Prostate gland (tissue), 2 donors: ENCODE results near the gene BCL11A. TPM values are rescaled to one million over a fixed set of nuclear protein-coding genes. Genes with fewer than 3 reads are reported as not detected.

Experiments used
- DNase-seq: peaks from one replicate; pipeline ENCODE4 v3.0.0-alpha.2; 2019; ENCODE audit warnings: low spot score
- H3K27ac ChIP-seq, 2 donors: fragments of 200-600 bp; sonication (generic); 2 replicates each; pipeline ENCODE4 v1.5.1; 2017 to 2019
- H3K27me3 ChIP-seq: fragments of 200-600 bp; sonication (generic); replicated peaks from 2 replicates; pipeline ENCODE4 v1.5.1; 2019; ENCODE audit not compliant: insufficient read depth
- H3K36me3 ChIP-seq, 2 donors: fragments of 200-600 bp; sonication (generic); 1 replicate in 1 of 2; 2 replicates in 1 of 2; pipeline versions ENCODE4 v1.5.1 to v1.8.1; 2017 to 2019
- H3K4me1 ChIP-seq: fragments of 200-600 bp; sonication (generic); replicated peaks from 2 replicates; pipeline ENCODE4 v1.5.1; 2019
- H3K4me3 ChIP-seq, 2 donors: fragments of 200-600 bp; sonication (generic); 2 replicates each; pipeline ENCODE4 v1.5.1; 2017 to 2019
- H3K9me3 ChIP-seq: fragments of 200-600 bp; sonication (generic); 2 replicates; pipeline ENCODE4 v1.5.1; 2017
- POLR2A ChIP-seq: fragments of 450-650 bp; IDR thresholded peaks from one replicate; pipeline ENCODE4 v1.6.1; 2016; ENCODE audit warnings: antibody characterized with exemption, mild to moderate bottlenecking
- POLR2AphosphoS5 ChIP-seq: sonication (generic); formaldehyde crosslinking; IDR thresholded peaks from one replicate; pipeline ENCODE4 v1.6.1; 2017; ENCODE audit warnings: antibody characterized with exemption
- WGBS: methylation state at CpG from one replicate; pipeline ENCODE4 v1.1.5; 2018; 5-methylcytosine and 5-hydroxymethylcytosine counted together
- intact Hi-C: fragments of 100-400 bp; cut with DNase I; formaldehyde crosslinking; loops from one replicate; pipeline ENCODE4 v1.14.2; 2022
- total RNA-seq, 2 donors: library from RNA; depleted of rRNA; stranded (reverse); fragments of >200 nt; gene quantifications; one replicate each; pipeline ENCODE4 v1.1.0, GENCODE V29; 2016
- TF ChIP-seq, protein P1 (sequence below), 4 experiments: fragments of 200-600 bp in 2 of 4; fragments of 450-650 bp in 2 of 4; sonication (generic) in 2 of 4; IDR thresholded peaks; 1 replicate in 3 of 4; 2 replicates in 1 of 4; pipeline ENCODE4 v1.5.1; 2016 to 2019; ENCODE audit warnings: antibody characterized with exemption in 4 of 4, mild to moderate bottlenecking in 2 of 4, moderate library complexity in 2 of 4

Gene BCL11A
- total RNA-seq, 2 donors from 2014 or later: 14.6 to 22.2 TPM

DNA sequence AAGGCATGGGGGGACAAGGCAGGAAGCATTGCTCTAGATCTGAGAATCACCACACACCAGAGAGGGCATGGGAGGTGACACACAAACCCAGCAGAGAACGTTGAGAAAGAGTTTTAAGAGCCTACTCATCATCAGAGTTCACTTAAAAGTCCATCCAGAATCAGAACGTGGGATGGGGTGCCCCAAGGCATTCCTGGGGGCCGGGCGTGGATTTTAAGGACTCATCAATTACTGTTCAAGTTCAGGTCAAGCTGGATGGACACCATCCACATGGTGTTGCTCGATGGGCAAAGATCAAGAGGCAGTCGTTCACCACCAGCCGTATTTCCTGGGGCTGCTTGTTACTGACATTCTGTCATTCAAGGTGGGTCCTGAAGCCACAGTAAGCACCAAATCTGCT lies 34.9 kb downstream of the BCL11A start:
- intact Hi-C loops: no loop called here
- 81% methylated on average over 7 of the region's 7 CpGs for WGBS
- TF ChIP-seq, protein P1, sequence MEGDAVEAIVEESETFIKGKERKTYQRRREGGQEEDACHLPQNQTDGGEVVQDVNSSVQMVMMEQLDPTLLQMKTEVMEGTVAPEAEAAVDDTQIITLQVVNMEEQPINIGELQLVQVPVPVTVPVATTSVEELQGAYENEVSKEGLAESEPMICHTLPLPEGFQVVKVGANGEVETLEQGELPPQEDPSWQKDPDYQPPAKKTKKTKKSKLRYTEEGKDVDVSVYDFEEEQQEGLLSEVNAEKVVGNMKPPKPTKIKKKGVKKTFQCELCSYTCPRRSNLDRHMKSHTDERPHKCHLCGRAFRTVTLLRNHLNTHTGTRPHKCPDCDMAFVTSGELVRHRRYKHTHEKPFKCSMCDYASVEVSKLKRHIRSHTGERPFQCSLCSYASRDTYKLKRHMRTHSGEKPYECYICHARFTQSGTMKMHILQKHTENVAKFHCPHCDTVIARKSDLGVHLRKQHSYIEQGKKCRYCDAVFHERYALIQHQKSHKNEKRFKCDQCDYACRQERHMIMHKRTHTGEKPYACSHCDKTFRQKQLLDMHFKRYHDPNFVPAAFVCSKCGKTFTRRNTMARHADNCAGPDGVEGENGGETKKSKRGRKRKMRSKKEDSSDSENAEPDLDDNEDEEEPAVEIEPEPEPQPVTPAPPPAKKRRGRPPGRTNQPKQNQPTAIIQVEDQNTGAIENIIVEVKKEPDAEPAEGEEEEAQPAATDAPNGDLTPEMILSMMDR (IDR thresholded peaks at IDR 0.05): no peak
- no peak for TF ChIP-seq POLR2AphosphoS5
- TF ChIP-seq POLR2A: no peak
- no peak overlapping the region for H3K4me3 ChIP-seq
- H3K27ac ChIP-seq: no peak overlapping the region
- H3K27me3 ChIP-seq: no peaks in the 10 kb centered on the region
- DNase-seq: no peak
- no peaks in the 10 kb centered on the region for H3K9me3 ChIP-seq
- no peaks in the 10 kb centered on the region for H3K4me1 ChIP-seq
- no peaks in the 10 kb centered on the region for H3K36me3 ChIP-seq

- no peak overlapping the region for H3K4me3 ChIP-seq
- H3K27me3 ChIP-seq: no peaks in the 10 kb centered on the region
- no peaks in the 10 kb centered on the region for H3K36me3 ChIP-seq
- intact Hi-C loops: no loop called here
- WGBS: 93% methylated on average over 4 of the region's 4 CpGs
- DNase-seq: no peak
- TF ChIP-seq, protein P1 (IDR thresholded peaks at IDR 0.05): no peak
- TF ChIP-seq POLR2AphosphoS5: no peak
- no peak for TF ChIP-seq POLR2A
- H3K4me1 ChIP-seq: no peaks in the 10 kb centered on the region
- no peaks in the 10 kb centered on the region for H3K9me3 ChIP-seq
- no peak overlapping the region for H3K27ac ChIP-seq
These were observed 36.0 kb downstream of the BCL11A start for GRCh38 chr2:60517446-60517845.

- Histone ChIP-seq H3K27ac (no peak overlapping the region), H3K4me3 (no peak overlapping the region), H3K4me1 (no peaks in the 10 kb centered on the region), H3K27me3 (no peaks in the 10 kb centered on the region), H3K36me3 (no peaks in the 10 kb centered on the region), H3K9me3 (no peaks in the 10 kb centered on the region)
- no peak for DNase-seq
- TF ChIP-seq, protein P1 (IDR thresholded peaks at IDR 0.05): no peak
- TF ChIP-seq POLR2A: no peak
- TF ChIP-seq POLR2AphosphoS5: no peak
- intact Hi-C loops: no loop called here
- WGBS: 81% methylated on average over 4 of the region's 4 CpGs
These were observed 36.6 kb downstream of the BCL11A start for GRCh38 chr2:60516826-60517225.

DNA sequence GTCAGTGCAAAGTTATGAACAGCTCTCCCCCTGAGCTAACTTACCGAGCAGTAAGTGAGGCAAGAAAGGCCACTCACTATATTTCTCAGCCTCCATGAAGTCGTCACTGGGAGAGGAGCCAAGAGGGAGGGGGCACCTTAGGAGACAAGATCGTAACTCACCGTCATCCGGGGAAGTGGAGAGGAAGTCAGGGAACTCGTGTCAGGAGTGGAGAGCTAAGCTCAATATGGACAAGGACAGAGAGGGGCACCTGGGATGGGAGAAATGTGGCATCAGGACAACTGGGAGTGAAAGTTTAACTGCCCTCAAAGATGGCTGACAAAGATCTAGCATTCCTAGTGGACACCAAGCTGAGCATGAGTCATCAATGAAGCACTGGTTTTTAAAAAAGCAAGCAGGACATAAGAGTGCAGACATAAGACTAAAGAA lies 37.1 kb downstream of the BCL11A start:
- intact Hi-C loops: no loop called here
- Histone ChIP-seq H3K27ac (no peak overlapping the region), H3K36me3 (no peaks in the 10 kb centered on the region), H3K4me3 (no peak overlapping the region), H3K4me1 (no peaks in the 10 kb centered on the region), H3K27me3 (no peaks in the 10 kb centered on the region), H3K9me3 (no peaks in the 10 kb centered on the region)
- TF ChIP-seq POLR2A (no peak), POLR2AphosphoS5 (no peak)
- TF ChIP-seq, protein P1 (IDR thresholded peaks at IDR 0.05): no peak
- 15% methylated on average over 6 of the region's 6 CpGs for WGBS
- DNase-seq: no peak

DNA sequence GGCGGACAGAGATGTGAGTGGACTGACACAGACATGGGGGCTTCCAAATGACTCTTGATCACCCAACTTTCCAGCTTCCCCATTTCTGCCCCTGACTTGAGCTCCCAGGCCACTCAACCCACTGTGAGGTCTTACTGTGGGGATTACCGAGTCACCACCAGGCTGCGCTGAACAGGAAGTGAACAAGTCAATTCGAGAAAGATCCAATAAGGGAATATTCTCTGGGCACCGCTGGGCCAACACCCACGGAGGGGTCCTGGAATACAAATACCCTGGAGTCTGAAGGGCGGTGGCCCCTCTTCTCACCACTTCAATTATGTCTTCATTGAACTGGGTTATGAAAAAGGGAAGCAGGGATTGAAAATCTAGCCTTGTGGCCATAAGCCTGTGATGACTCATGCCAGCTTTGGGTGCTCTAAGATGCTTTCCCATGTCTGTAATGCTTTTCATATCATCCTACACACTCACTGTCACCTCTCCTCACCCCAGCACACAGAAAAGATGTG lies 37.7 kb downstream of the BCL11A start:
- no peaks in the 10 kb centered on the region for H3K27me3 ChIP-seq
- no peaks in the 10 kb centered on the region for H3K36me3 ChIP-seq
- H3K4me3 ChIP-seq: no peak overlapping the region
- no peaks in the 10 kb centered on the region for H3K9me3 ChIP-seq
- no peak for DNase-seq
- no peaks in the 10 kb centered on the region for H3K4me1 ChIP-seq
- WGBS: 80% methylated on average over 7 of the region's 7 CpGs
- H3K27ac ChIP-seq: no peak overlapping the region
- TF ChIP-seq POLR2A (no peak), POLR2AphosphoS5 (no peak)
- TF ChIP-seq, protein P1 (IDR thresholded peaks at IDR 0.05): no peak
- intact Hi-C loops: no loop called here
